Suprapubic skin (tissue), 4 donors: ENCODE measurements around the gene LAT.

ENCODE experiments used
- CTCF ChIP-seq, 2 donors: fragments of 200-600 bp in 1 of 2; fragments of 450-650 bp in 1 of 2; sonication (generic) in 1 of 2; IDR thresholded peaks; one replicate each; pipeline ENCODE4 v1.5.1; 2016 to 2019; ENCODE audit warnings: antibody characterized with exemption in 2 of 2, mild to moderate bottlenecking in 1 of 2, moderate library complexity in 1 of 2
- EP300 ChIP-seq: sonication (generic); formaldehyde crosslinking; IDR thresholded peaks from one replicate; pipeline ENCODE4 v1.6.1; 2017; ENCODE audit warnings: antibody characterized with exemption
- POLR2A ChIP-seq, 2 donors: fragments of 450-650 bp; IDR thresholded peaks; one replicate each; pipeline ENCODE4 v1.6.1; 2017; ENCODE audit warnings: antibody characterized with exemption in 2 of 2, mild to moderate bottlenecking in 2 of 2, moderate library complexity in 2 of 2
- POLR2AphosphoS5 ChIP-seq, 3 donors: sonication (generic); formaldehyde crosslinking; IDR thresholded peaks; one replicate each; pipeline ENCODE4 v1.6.1; 2017; ENCODE audit warnings: antibody characterized with exemption in 3 of 3

GRCh38 chr16:29009050-29009837 lies 24.4 kb downstream of the LAT start:
- TF ChIP-seq CTCF (IDR thresholded peaks at IDR 0.05) (no peak), POLR2A (IDR thresholded peaks at IDR 0.05) (no peak), POLR2AphosphoS5 (IDR thresholded peaks at IDR 0.05) (no peak), EP300 (no peak)
